Smooth muscle cell (in vitro differentiated cells): ENCODE results near the gene ATRAID. TPM values are rescaled to one million over a fixed set of nuclear protein-coding genes. Genes with fewer than 3 reads are reported as not detected.

Experiments
- DNase-seq: peaks from one replicate; lab custom pipeline; 2025; ENCODE audit not compliant: unreplicated experiment; lab: John Stamatoyannopoulos, UW
- H2AFZ ChIP-seq: fragments of 200-600 bp; sonication (generic); 2 replicates; pipeline ENCODE4 v1.6.0; 2016; ENCODE audit warnings: antibody characterized with exemption, low read depth, mild to moderate bottlenecking
- H3F3A ChIP-seq: fragments of 200-600 bp; sonication (generic); 2 replicates; pipeline ENCODE4 v1.6.0; 2017; ENCODE audit warnings: antibody characterized with exemption, low read depth
- H3K27ac ChIP-seq: fragments of 200-600 bp; sonication (generic); 2 replicates; pipeline ENCODE4 v1.5.1; 2016; ENCODE audit warnings: low read depth, mild to moderate bottlenecking
- H3K27me3 ChIP-seq: fragments of 200-600 bp; sonication (generic); 2 replicates; pipeline ENCODE4 v1.6.1; 2016; ENCODE audit warnings: low read depth, mild to moderate bottlenecking
- H3K36me3 ChIP-seq: fragments of 200-600 bp; sonication (generic); 2 replicates; pipeline ENCODE4 v1.5.1; 2016; ENCODE audit warnings: low read depth
- H3K4me1 ChIP-seq: fragments of 200-600 bp; sonication (generic); 2 replicates; pipeline ENCODE4 v1.5.1; 2016; ENCODE audit warnings: low read depth
- H3K4me2 ChIP-seq: fragments of 200-600 bp; sonication (generic); 2 replicates; pipeline ENCODE4 v1.6.0; 2016; ENCODE audit warnings: mild to moderate bottlenecking
- H3K4me3 ChIP-seq: fragments of 200-600 bp; sonication (generic); 2 replicates; pipeline ENCODE4 v1.5.1; 2016; ENCODE audit warnings: mild to moderate bottlenecking
- H3K79me2 ChIP-seq: fragments of 200-600 bp; sonication (generic); 2 replicates; pipeline ENCODE4 v1.6.0; 2016; ENCODE audit warnings: low read depth, mild to moderate bottlenecking
- H3K9ac ChIP-seq: fragments of 200-600 bp; sonication (generic); 2 replicates; pipeline ENCODE4 v1.6.0; 2016; ENCODE audit warnings: low read depth
- H3K9me3 ChIP-seq: fragments of 200-600 bp; sonication (generic); replicated peaks from 2 replicates; pipeline ENCODE4 v1.5.1; 2016; ENCODE audit warnings: low read depth
- H4K20me1 ChIP-seq: fragments of 200-600 bp; sonication (generic); 2 replicates; pipeline ENCODE4 v1.6.0; 2016; ENCODE audit warnings: low read depth
- WGBS: methylation state at CpG from one replicate; pipeline ENCODE4 v1.1.7; 2016; ENCODE audit warnings: low lambda C conversion rate; 5-methylcytosine and 5-hydroxymethylcytosine counted together
- polyA plus RNA-seq: library from polyadenylated mRNA; unstranded; fragments of >200 nt; fragmentation: Nextera tagmentation; extraction: Ambion mirVana; gene quantifications from 2 replicates; pipeline ENCODE4 v1.2.1, GENCODE V29; 2016
- total RNA-seq: library from RNA; depleted of rRNA; stranded (reverse); fragments of >200 nt; gene quantifications from 2 replicates; pipeline ENCODE4 v1.2.3, GENCODE V29; 2014
- TF ChIP-seq, protein P1 (sequence below): fragments of 200-600 bp; sonication (generic); IDR thresholded peaks from 2 replicates; pipeline ENCODE4 v1.5.1; 2017; ENCODE audit warnings: borderline replicate concordance, mild to moderate bottlenecking, antibody characterized with exemption; ENCODE audit not compliant: insufficient read depth, poor library complexity, severe bottlenecking

ATRAID gene
- total and polyA plus RNA-seq, 2 experiments from 2014 or later: 233 to 335 TPM

DNA sequence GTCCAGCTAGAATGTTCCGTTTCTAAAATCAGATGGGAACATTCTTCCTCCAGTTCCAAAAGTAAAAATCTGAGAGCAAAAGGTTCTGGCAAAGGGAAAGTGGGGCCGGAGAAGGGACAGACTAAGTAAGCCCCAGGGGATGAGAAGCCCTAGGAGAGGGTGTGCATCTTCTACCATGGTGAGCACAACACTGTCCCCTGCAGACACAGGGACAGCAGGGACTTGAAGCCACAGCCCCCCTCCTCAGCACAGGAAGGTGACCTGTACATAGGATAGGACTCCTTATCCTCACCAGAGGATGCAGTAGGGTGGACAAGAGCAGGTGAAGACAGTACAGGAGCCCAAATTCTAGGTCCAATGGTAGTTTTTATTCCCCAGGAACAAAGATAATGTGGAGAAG lies 12.6 kb upstream of the ATRAID start:
- no peak overlapping the region for H2AFZ ChIP-seq
- H3K79me2 ChIP-seq: no peaks in the 10 kb centered on the region
- no peaks in the 10 kb centered on the region for H3F3A ChIP-seq
- no peak overlapping the region for H3K27ac ChIP-seq
- TF ChIP-seq, protein P1, sequence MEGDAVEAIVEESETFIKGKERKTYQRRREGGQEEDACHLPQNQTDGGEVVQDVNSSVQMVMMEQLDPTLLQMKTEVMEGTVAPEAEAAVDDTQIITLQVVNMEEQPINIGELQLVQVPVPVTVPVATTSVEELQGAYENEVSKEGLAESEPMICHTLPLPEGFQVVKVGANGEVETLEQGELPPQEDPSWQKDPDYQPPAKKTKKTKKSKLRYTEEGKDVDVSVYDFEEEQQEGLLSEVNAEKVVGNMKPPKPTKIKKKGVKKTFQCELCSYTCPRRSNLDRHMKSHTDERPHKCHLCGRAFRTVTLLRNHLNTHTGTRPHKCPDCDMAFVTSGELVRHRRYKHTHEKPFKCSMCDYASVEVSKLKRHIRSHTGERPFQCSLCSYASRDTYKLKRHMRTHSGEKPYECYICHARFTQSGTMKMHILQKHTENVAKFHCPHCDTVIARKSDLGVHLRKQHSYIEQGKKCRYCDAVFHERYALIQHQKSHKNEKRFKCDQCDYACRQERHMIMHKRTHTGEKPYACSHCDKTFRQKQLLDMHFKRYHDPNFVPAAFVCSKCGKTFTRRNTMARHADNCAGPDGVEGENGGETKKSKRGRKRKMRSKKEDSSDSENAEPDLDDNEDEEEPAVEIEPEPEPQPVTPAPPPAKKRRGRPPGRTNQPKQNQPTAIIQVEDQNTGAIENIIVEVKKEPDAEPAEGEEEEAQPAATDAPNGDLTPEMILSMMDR: no peak
- H3K9ac ChIP-seq: no peak overlapping the region
- H3K4me2 ChIP-seq: no peak overlapping the region
- 96% methylated on average over 2 of the region's 2 CpGs for WGBS
- no peaks in the 10 kb centered on the region for H3K27me3 ChIP-seq
- H3K4me3 ChIP-seq: no peak overlapping the region
- no peaks in the 10 kb centered on the region for H3K9me3 ChIP-seq
- no peaks in the 10 kb centered on the region for H3K36me3 ChIP-seq
- DNase-seq: no peak
- no peaks in the 10 kb centered on the region for H3K4me1 ChIP-seq
- H4K20me1 ChIP-seq: no peaks in the 10 kb centered on the region

DNA sequence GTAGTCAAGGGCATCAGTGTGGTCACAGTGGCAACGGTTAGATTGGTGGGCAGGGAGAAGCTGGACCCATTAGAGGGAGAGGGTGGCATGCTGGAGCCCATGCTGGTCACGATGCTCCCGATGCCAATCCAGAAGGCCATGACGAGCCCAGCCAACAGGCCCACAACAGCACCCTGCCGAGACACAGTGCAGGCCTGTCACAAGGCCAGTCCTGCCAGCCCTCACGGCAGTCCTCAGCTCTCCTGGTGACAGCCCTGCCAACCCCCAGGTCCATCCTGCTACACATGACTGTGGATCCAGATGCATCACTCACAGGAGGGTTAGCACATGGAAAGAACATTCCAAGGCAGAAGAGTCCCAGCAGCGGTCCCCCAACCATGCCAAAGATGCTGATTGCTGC lies 10.2 kb upstream of the ATRAID start:
- no peak overlapping the region for H3K27ac ChIP-seq
- H2AFZ ChIP-seq: no peak overlapping the region
- H3F3A ChIP-seq: no peaks in the 10 kb centered on the region
- no peak overlapping the region for H3K9ac ChIP-seq
- no peaks in the 10 kb centered on the region for H3K9me3 ChIP-seq
- 93% methylated on average over 7 of the region's 7 CpGs for WGBS
- H3K4me1 ChIP-seq: no peaks in the 10 kb centered on the region
- H3K4me2 ChIP-seq: no peak overlapping the region
- TF ChIP-seq, protein P1: no peak
- H4K20me1 ChIP-seq: no peaks in the 10 kb centered on the region
- H3K36me3 ChIP-seq: no peaks in the 10 kb centered on the region
- H3K27me3 ChIP-seq: no peaks in the 10 kb centered on the region
- H3K4me3 ChIP-seq: no peak overlapping the region
- DNase-seq: no peak
- H3K79me2 ChIP-seq: no peaks in the 10 kb centered on the region

DNA sequence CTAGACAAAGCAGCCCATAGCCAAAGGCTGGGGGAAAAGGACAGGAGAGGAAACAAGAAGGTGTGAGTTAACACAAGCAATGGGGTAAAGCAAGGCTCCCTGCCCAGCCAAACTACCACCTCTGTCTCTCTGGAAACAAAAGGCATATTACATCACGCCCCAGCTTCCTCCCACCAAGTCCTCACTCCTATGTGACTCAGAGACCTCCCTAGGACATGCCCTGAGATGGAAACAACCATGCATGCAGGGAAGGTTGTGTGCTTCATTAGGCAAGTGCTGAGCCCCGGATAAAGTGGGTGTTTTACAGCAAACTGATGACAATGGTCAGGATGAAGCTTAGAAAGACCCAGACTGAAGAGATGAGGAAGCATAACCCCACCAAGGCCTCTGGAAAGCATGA lies 9.0 kb upstream of the ATRAID start:
- TF ChIP-seq, protein P1: no peak
- Histone ChIP-seq H3K36me3 (no peaks in the 10 kb centered on the region), H2AFZ (no peak overlapping the region), H3F3A (no peaks in the 10 kb centered on the region), H3K4me3 (no peak overlapping the region), H3K4me1 (no peaks in the 10 kb centered on the region), H3K9ac (no peak overlapping the region), H3K9me3 (no peaks in the 10 kb centered on the region), H3K4me2 (no peak overlapping the region), H4K20me1 (no peaks in the 10 kb centered on the region), H3K27ac (no peak overlapping the region), H3K27me3 (no peaks in the 10 kb centered on the region), H3K79me2 (no peaks in the 10 kb centered on the region)
- no peak for DNase-seq
- 96% methylated on average over 2 of the region's 2 CpGs for WGBS

DNA sequence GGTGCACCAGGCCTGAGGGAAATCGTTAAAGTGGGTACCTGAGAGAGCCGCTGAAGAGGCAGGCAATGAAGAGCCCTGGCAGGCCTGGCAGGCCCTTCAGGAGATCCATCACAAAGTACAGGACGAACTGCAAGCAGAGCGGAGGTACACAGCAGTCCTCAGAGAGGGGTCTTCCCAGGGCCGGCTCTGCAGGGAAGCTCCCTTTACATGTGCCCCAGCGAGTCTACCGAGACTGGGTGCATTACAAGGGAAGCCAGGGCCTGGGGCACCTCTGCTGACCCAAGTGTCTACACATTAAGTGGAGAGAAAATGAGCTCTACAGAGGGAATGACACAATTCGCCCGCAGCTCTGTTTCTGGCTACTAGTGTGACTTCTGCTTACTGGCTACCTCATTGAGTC lies 8.1 kb upstream of the ATRAID start:
- H3K36me3 ChIP-seq: no peaks in the 10 kb centered on the region
- peaks cover 2% of the 10 kb centered on the region for H3K4me1 ChIP-seq
- no peaks in the 10 kb centered on the region for H3K79me2 ChIP-seq
- no peak overlapping the region for H2AFZ ChIP-seq
- no peaks in the 10 kb centered on the region for H3K27me3 ChIP-seq
- H3K9me3 ChIP-seq: no peaks in the 10 kb centered on the region
- no peaks in the 10 kb centered on the region for H4K20me1 ChIP-seq
- no peak overlapping the region for H3K27ac ChIP-seq
- WGBS: 93% methylated on average over 9 of the region's 9 CpGs
- H3K9ac ChIP-seq: no peak overlapping the region
- TF ChIP-seq, protein P1: no peak
- H3K4me3 ChIP-seq: no peak overlapping the region
- no peaks in the 10 kb centered on the region for H3F3A ChIP-seq
- H3K4me2 ChIP-seq: no peak overlapping the region
- DNase-seq: no peak
